HepG2 (cell line): ENCODE results near the gene RPS6KB2. TPM values are rescaled to one million over a fixed set of nuclear protein-coding genes. Genes with fewer than 3 reads are reported as not detected.

Source experiments
- ADNP ChIP-seq: sonication (generic); formaldehyde crosslinking; IDR thresholded peaks from 2 replicates; pipeline ENCODE4 v1.4.0; 2020; ENCODE audit warnings: missing genetic modification reagents
- ASH2L ChIP-seq: fragments of 300-600, 200-600 bp; sonication (generic); IDR thresholded peaks from 2 replicates; pipeline ENCODE4 v1.7.0; 2017; ENCODE audit warnings: low read depth, mild to moderate bottlenecking, moderate library complexity, mixed read lengths, low read length; ENCODE audit not compliant: insufficient read length
- BORCS8-MEF2B ChIP-seq: sonication (generic); formaldehyde crosslinking; IDR thresholded peaks from 2 replicates; pipeline ENCODE4 v1.8.0; 2022; ENCODE audit warnings: mild to moderate bottlenecking, missing genetic modification reagents
- KDM5A ChIP-seq: fragments of 200-600 bp; sonication (generic); IDR thresholded peaks from 2 replicates; pipeline ENCODE4 v1.7.0; 2018; ENCODE audit warnings: antibody characterized with exemption, mild to moderate bottlenecking, low read length, borderline replicate concordance
- MED1 ChIP-seq: sonication (generic); formaldehyde crosslinking; IDR thresholded peaks from 2 replicates; pipeline ENCODE4 v1.4.0; 2020; ENCODE audit warnings: missing genetic modification reagents
- NFAT5 ChIP-seq: sonication (generic); formaldehyde crosslinking; IDR thresholded peaks from 2 replicates; pipeline ENCODE4 v1.4.0; 2020; ENCODE audit warnings: missing genetic modification reagents
- PRPF4 ChIP-seq: fragments of 200-400 bp; formaldehyde crosslinking; IDR thresholded peaks from 2 replicates; pipeline ENCODE4 v1.6.1; 2016; ENCODE audit warnings: low read length, low read depth; ENCODE audit not compliant: poor library complexity, severe bottlenecking
- RFX5 ChIP-seq: IDR thresholded peaks from 2 replicates; pipeline ENCODE4 v1.6.1; 2011; ENCODE audit warnings: low read depth, low read length, improper control_type of control experiment
- SIX4 ChIP-seq: sonication (generic); formaldehyde crosslinking; IDR thresholded peaks from 2 replicates; pipeline ENCODE4 v1.4.0; 2020; ENCODE audit warnings: missing genetic modification reagents
- TEAD3 ChIP-seq: optimal IDR thresholded peaks from 2 replicates; pipeline ENCODE3; 2016; ENCODE audit warnings: borderline replicate concordance
- ZBTB10 ChIP-seq: sonication (generic); formaldehyde crosslinking; IDR thresholded peaks from 2 replicates; pipeline ENCODE4 v1.4.0; 2020; ENCODE audit warnings: missing genetic modification reagents, borderline replicate concordance
- ZBTB49 ChIP-seq: sonication (generic); formaldehyde crosslinking; IDR thresholded peaks from 2 replicates; pipeline ENCODE4 v1.4.0; 2020; ENCODE audit warnings: missing genetic modification reagents, borderline replicate concordance
- ZNF256 ChIP-seq: sonication (generic); formaldehyde crosslinking; conservative IDR thresholded peaks from 2 replicates; pipeline ENCODE4 v1.4.0; 2020; ENCODE audit warnings: missing genetic modification reagents
- ZNF335 ChIP-seq: sonication (generic); formaldehyde crosslinking; IDR thresholded peaks from 2 replicates; pipeline ENCODE4 v1.4.0; 2020; ENCODE audit warnings: missing genetic modification reagents
- ZNF44 ChIP-seq: sonication (generic); formaldehyde crosslinking; IDR thresholded peaks from 2 replicates; pipeline ENCODE4 v1.5.1; 2020; ENCODE audit warnings: mild to moderate bottlenecking, missing genetic modification reagents
- ZNF552 ChIP-seq: sonication (generic); formaldehyde crosslinking; IDR thresholded peaks from 2 replicates; pipeline ENCODE4 v1.9.0; 2022; ENCODE audit warnings: missing genetic modification reagents, mild to moderate bottlenecking, borderline replicate concordance
- ZNF709 ChIP-seq: sonication (generic); formaldehyde crosslinking; IDR thresholded peaks from 2 replicates; pipeline ENCODE4 v1.5.0; 2020; ENCODE audit warnings: mild to moderate bottlenecking, missing genetic modification reagents
- ZNF766 ChIP-seq: sonication (generic); formaldehyde crosslinking; IDR thresholded peaks from 2 replicates; pipeline ENCODE4 v1.5.0; 2020; ENCODE audit warnings: missing genetic modification reagents, borderline replicate concordance
- polyA plus RNA-seq, 8 experiments: library from polyadenylated mRNA; depleted of rRNA in 3 of 8; stranded (reverse) in 7 of 8; unstranded in 1 of 8; fragments of >200 nt; fragmentation: Illumina TruSeq in 4 of 8; extraction: Trizol in 4 of 8; gene quantifications; 2 replicates each; pipeline versions ENCODE4 v1.2.1 to v1.2.3, GENCODE V29; 2011 to 2016; ENCODE audit warnings: low read depth in 4 of 8, missing spikeins in 1 of 8, mixed read lengths in 1 of 8; ENCODE audit not compliant: insufficient read depth in 1 of 8
- total RNA-seq, 5 experiments: library from RNA; depleted of rRNA; stranded (reverse); fragments of >200 nt; fragmentation: Illumina TruSeq; extraction: Trizol; gene quantifications; 2 replicates each; pipeline ENCODE4 v1.2.3, GENCODE V29; 2016; ENCODE audit warnings: low read depth in 1 of 5

The RPS6KB2 gene
- total and polyA plus RNA-seq, 2 of the 13 experiments (the other 11 are each of a cell fraction or from before 2014, with no cell fraction given) = 52.9 to 54.8 TPM

- TF ChIP-seq MED1 (CRISPR knock-in tag) (peak; percentile 83), ASH2L (peak; percentile 81), KDM5A (peak; percentile 96), NFAT5 (CRISPR knock-in tag) (no peak; the same call in 1 of the 2 replicates), PRPF4 (no peak), ZNF256 (CRISPR knock-in tag) (peak; percentile 79; the same call in 1 of the 2 replicates), BORCS8-MEF2B (CRISPR knock-in tag) (0 out of 2 replicates have a peak, but pooled peaks have one; percentile 38), SIX4 (CRISPR knock-in tag) (no peak; the same call in 1 of the 2 replicates), ZNF44 (no peak), RFX5 (peak; percentile 24; the same call in 1 of the 2 replicates), ZNF335 (CRISPR knock-in tag) (peak; percentile 94), ZNF552 (CRISPR knock-in tag) (no peak), TEAD3 (CRISPR knock-in tag) (peak; percentile 68), ZNF766 (CRISPR knock-in tag) (peak; percentile 75; the same call in 1 of the 2 replicates), ZNF709 (peak; percentile 77; the same call in 1 of the 2 replicates), ZBTB49 (CRISPR knock-in tag) (no peak), ADNP (CRISPR knock-in tag) (no peak), ZBTB10 (CRISPR knock-in tag) (no peak)
Measured at GRCh38 chr11:67428052-67429001, at the start of gene RPS6KB2 (continued).
